Effector memory CD4-positive, alpha-beta T cell (primary cell): ENCODE data around the gene NTN3.

ENCODE experiments used
- DNase-seq, 3 donors: peaks; one replicate each; pipeline ENCODE4 v3.0.0-alpha.2; 2020
- H3K27ac ChIP-seq: 2 replicates; pipeline ENCODE4 v1.7.0; 2013; ENCODE audit warnings: mild to moderate bottlenecking, low read length, moderate library complexity; ENCODE audit not compliant: insufficient read depth, poor library complexity, severe bottlenecking
- H3K27me3 ChIP-seq: replicated peaks from 2 replicates; pipeline ENCODE4 v1.7.0; 2013; ENCODE audit warnings: mild to moderate bottlenecking, low read length; ENCODE audit not compliant: insufficient read depth, control insufficient read depth, poor library complexity, severe bottlenecking
- H3K36me3 ChIP-seq: 2 replicates; pipeline ENCODE4 v1.7.0; 2013; ENCODE audit warnings: mild to moderate bottlenecking, low read length, moderate library complexity; ENCODE audit not compliant: control insufficient read depth, insufficient read depth
- H3K4me1 ChIP-seq: 2 replicates; pipeline ENCODE4 v1.7.0; 2013; ENCODE audit warnings: low read length, mild to moderate bottlenecking; ENCODE audit not compliant: control insufficient read depth, insufficient read depth, poor library complexity, severe bottlenecking
- H3K4me3 ChIP-seq: 2 replicates; pipeline ENCODE4 v1.7.0; 2013; ENCODE audit warnings: low read length, low read depth, mild to moderate bottlenecking; ENCODE audit not compliant: insufficient read depth, poor library complexity, severe bottlenecking
- H3K9me3 ChIP-seq: 2 replicates; pipeline ENCODE4 v1.7.0; 2013; ENCODE audit warnings: mild to moderate bottlenecking, low read length, moderate library complexity; ENCODE audit not compliant: control insufficient read depth

Gene NTN3

DNA sequence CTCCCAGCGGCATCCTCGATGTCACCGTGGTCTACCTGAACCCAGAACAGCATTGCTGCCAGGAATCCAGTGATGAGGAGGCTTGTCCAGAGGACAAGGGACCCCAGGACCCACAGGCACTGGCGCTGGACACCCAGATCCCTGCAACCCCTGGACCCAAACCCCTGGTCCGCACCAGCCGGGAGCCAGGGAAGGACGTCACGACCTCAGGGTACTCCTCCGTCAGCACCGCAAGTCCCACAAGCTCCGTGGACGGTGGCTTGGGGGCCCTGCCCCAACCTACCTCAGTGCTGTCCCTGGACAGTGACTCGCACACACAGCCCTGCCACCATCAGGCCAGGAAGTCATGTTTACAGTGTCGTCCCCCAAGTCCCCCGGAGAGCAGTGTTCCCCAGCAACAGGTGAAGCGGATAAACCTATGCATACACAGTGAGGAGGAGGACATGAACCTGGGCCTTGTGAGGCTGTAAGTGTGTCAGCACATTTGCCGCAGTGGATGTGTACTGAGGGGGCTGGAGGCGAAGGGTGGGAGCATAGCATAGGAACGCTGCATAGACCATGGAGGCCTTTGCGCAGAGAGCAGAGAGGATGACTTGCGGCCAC lies 14.4 kb upstream of the NTN3 start:
- Histone ChIP-seq H3K4me1 (peaks cover 12% of the 10 kb centered on the region), H3K27ac (no peak overlapping the region), H3K27me3 (no peaks in the 10 kb centered on the region), H3K9me3 (no peaks in the 10 kb centered on the region), H3K36me3 (no peaks in the 10 kb centered on the region), H3K4me3 (no peak overlapping the region)
- no peak for DNase-seq

DNA sequence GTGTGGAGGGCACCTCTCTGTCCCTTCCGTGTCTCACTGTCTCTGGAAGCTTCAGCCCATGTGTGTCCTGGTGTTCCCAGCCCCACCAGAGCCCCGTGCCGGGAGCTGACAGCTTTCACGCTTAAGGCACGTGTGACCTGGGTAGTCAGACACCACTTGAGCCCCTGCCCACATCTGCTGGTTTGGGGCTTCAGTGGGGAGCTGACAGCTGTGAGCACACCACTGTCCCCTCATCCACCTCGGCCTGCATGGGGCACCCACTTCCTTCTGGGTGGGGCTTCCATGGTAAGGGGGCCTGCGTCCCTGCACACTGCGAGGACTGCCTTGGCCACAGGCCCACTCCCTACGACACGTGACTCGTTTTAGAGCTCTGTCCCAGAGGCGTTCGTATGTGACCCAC lies 13.8 kb upstream of the NTN3 start:
- no peak overlapping the region for H3K27ac ChIP-seq

DNA sequence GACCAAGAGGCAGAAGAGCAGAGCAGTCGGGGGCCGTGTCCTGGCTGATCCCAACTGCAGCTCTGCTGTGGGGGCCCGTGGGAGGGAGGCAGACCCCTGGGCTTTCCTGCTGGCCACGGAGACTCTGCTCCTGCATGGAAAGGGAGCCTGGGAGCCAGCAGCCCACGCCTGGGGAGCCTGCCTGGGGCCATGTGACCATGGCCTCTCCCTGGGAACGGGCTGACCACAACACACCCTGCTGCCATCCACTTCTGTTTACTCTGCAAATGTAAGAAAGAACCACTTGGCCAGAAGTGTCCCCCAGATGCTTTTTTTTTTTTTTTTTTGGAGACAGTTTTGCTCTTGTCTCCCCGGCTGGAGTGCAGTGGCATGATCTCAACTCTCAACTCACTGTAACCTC lies 13.2 kb upstream of the NTN3 start:
- DNase-seq, result no peak
- H3K4me1 ChIP-seq, result peaks cover 12% of the 10 kb centered on the region
- H3K36me3 ChIP-seq, result no peaks in the 10 kb centered on the region
- no peaks in the 10 kb centered on the region for H3K27me3 ChIP-seq
- H3K9me3 ChIP-seq, result no peaks in the 10 kb centered on the region
- H3K4me3 ChIP-seq, result no peak overlapping the region
- no peak overlapping the region for H3K27ac ChIP-seq

More for the DNA sequence above, 13.8 kb upstream of the NTN3 start:
- no peak overlapping the region for H3K4me3 ChIP-seq
- peaks cover 12% of the 10 kb centered on the region for H3K4me1 ChIP-seq
- H3K36me3 ChIP-seq, result no peaks in the 10 kb centered on the region
- no peaks in the 10 kb centered on the region for H3K9me3 ChIP-seq
- H3K27me3 ChIP-seq, result no peaks in the 10 kb centered on the region
- no peak for DNase-seq

DNA sequence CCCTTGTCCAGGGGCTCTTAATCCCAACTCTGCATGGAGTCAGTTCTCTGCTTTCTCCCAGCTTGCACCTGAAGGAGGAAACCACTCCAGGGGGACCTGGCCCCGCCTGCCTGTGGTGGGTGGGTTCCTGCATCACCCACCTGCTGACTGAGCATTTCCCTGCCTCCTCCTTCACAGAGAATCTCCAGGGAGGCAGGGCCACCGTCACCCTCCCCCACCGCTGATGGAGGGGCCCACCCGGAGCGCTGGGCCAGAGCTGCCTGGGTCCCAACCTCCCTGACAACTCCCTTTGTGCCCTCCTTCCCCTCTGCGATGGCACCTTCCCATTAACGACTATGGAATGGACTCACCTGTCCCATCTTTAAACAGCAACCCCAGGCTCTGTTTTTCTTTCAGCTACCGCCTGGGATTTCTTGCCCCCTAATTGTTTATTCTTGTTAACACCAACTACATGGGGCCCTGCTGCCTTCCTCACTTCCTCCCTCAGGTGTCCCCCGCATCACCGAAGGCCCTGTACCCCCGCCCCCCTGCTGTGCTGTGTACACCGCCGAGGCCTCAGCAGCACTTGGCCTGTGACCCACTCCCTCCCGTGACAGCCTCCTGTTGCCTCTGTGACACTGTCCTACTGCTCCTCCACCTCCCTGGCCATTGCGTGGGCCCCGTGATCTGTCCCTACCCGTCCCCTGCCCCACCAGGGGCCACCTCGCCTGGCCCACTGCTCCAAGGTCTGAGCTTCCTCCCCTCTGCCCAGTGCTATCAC lies 12.0 kb upstream of the NTN3 start:
- Histone ChIP-seq H3K4me1 (peaks cover 12% of the 10 kb centered on the region), H3K27ac (no peak overlapping the region), H3K4me3 (peak overlapping the region; percentile 74), H3K27me3 (no peaks in the 10 kb centered on the region), H3K36me3 (no peaks in the 10 kb centered on the region), H3K9me3 (no peaks in the 10 kb centered on the region)
- DNase-seq, result no peak

DNA sequence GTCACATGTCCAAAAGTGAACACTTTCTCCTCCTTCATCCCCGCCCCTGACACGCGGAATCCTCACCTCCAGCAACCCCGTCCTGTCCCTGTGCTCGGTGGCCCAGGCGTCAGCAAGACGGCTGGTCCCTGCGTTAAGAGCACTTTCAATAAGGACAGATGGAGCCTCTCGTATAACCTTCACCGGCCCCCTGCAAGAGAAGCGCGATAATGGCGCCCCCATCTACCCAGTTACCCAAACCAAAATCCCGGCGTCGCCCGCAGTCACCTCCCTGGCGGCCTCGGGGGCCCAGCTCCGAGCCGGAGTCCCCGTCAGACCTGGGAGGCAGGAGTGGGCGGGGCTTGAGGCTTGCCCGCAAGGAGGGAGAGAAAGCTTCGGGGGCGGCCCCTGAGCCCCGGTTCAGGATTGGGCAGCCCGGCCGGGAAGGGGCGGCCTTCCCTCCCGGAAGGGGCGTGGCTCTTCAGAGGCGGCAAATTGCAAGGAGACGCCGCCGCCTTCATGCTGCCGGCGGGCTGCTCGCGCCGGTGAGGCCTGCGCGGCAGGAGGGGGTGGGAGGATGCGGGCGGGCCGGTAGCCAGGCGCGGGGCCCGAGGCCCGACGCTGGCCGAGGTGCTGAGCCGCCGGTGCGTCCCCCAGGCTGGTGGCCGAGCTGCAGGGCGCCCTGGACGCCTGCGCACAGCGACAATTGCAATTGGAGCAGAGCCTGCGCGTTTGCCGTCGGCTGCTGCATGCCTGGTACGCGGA lies 11.3 kb upstream of the NTN3 start, which contains the start of gene TEDC2:
TSS of gene TEDC2 (plus strand) at position 463 of the 744 bp plus-strand sequence. CDS start at position 499, 36 bp downstream.
- Histone ChIP-seq H3K27ac (no peak within 1 kb of the TSS), H3K36me3 (no peaks in the 10 kb centered on the region), H3K4me1 (peaks cover 12% of the 10 kb centered on the region), H3K27me3 (no peaks in the 10 kb centered on the region), H3K4me3 (peak within 1 kb of the TSS; percentile 74), H3K9me3 (no peaks in the 10 kb centered on the region)
- DNase-seq, result peak; percentile 94 to 96 (median 95)

DNA sequence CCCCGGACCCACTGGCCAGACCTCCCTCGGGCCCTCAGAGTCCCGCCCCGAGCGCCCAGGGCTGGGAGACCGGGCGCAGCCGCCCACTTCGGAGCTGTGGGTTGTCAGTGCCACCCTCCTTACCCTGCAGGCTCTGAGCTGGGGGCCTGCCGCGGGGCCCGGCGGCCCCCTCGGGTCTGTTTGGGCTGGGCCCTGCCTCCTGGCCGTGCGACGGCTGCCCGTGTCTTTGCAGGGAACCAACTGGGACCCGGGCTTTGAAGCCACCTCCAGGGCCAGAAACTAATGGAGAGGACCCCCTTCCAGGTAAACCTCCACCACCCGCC lies 10.7 kb upstream of the NTN3 start:
- Histone ChIP-seq H3K4me3 (peak overlapping the region; percentile 74), H3K27me3 (no peaks in the 10 kb centered on the region), H3K36me3 (no peaks in the 10 kb centered on the region), H3K27ac (no peak overlapping the region), H3K4me1 (peaks cover 12% of the 10 kb centered on the region), H3K9me3 (no peaks in the 10 kb centered on the region)
- DNase-seq, result no peak

DNA sequence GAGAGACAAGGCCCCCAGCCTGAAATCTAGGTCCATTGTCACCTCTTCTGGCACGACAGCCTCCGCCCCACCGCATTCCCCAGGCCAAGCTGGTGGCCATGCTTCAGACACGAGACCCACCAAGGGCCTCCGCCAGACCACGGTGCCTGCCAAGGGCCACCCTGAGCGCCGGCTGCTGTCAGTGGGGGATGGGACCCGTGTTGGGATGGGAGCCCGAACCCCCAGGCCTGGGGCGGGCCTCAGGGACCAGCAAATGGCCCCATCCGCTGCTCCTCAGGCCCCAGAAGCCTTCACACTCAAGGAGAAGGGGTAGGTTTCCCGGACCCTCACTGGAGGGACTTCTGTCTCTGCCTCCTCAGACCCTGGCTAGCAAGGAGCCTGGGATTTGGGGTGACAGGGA lies 10.2 kb upstream of the NTN3 start:
- no peaks in the 10 kb centered on the region for H3K36me3 ChIP-seq
- H3K27ac ChIP-seq, result no peak overlapping the region
- H3K9me3 ChIP-seq, result no peaks in the 10 kb centered on the region
- peaks cover 12% of the 10 kb centered on the region for H3K4me1 ChIP-seq
- H3K27me3 ChIP-seq, result no peaks in the 10 kb centered on the region
- no peak overlapping the region for H3K4me3 ChIP-seq
- no peak for DNase-seq

DNA sequence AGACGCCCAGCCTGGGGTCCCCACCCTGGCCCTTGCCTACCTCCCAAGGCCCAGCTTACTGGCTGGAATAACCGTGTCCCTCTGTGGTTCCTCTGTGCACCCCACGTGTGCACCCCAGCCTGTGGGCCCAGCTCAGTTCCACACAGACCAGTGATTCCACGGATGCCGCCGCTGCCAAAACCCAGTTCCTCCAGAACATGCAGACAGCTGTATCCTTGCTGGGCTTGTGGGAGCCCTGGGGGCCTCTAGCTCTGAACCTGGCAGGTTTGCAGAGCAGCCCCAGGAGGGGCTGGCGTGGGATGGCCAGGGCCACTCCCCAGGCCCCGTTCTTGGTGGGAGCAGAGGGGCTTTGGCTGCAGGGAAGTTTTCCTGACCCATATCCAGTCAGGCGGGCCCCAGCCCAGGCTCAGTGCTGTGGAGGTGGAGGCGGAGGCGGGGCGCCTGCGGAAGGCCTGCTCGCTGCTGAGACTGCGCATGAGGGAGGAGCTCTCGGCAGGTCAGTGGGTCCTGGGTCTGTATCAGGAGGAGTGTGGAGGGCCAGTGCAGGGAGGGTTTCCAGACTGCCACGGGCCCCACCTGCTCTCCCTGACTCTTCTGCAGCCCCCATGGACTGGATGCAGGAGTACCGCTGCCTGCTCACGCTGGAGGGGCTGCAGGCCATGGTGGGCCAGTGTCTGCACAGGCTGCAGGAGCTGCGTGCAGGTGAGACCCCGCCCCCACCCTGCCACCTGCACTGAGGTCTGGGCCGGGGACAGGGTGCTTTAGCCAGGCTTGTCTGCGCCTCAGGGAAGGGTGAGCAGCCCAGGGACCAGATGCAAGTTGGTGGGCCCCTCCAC lies 8.8 kb upstream of the NTN3 start:
- Histone ChIP-seq H3K36me3 (no peaks in the 10 kb centered on the region), H3K27me3 (no peaks in the 10 kb centered on the region), H3K4me1 (peaks cover 12% of the 10 kb centered on the region), H3K4me3 (no peak overlapping the region), H3K27ac (no peak overlapping the region), H3K9me3 (no peaks in the 10 kb centered on the region)
- DNase-seq, result no peak

DNA sequence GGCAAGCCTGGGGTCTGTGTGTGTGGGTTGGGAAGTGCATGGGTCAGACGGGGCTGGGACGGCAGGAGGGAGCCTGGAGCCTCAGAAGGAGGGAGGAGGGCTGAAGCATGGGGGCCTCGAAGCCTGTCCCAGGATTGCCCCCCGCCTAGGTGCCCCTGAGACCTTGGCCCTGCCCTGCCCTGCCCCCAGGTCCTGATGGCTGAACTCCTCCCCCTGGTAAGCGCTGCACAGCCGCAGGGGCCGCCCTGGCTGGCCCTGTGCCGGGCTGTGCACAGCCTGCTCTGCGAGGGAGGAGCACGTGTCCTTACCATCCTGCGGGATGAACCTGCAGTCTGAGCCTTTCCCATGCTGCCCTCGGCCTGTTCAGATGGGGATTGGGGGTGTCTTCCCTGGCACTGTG lies 6.8 kb upstream of the NTN3 start:
- peaks cover 13% of the 10 kb centered on the region for H3K27me3 ChIP-seq
- no peak overlapping the region for H3K4me3 ChIP-seq
- no peaks in the 10 kb centered on the region for H3K9me3 ChIP-seq
- no peak for DNase-seq
- H3K4me1 ChIP-seq, result peaks cover 24% of the 10 kb centered on the region
- no peak overlapping the region for H3K27ac ChIP-seq
- no peaks in the 10 kb centered on the region for H3K36me3 ChIP-seq
